Measurements from ENCODE around the gene FCHO2. TPM values are rescaled to one million over a fixed set of nuclear protein-coding genes. Genes with fewer than 3 reads are reported as not detected.

The FCHO2 gene
- total and polyA plus RNA-seq, 2 of the 4 experiments (the other 2 are of a cell fraction) = 6.1 to 23.5 TPM

DNA sequence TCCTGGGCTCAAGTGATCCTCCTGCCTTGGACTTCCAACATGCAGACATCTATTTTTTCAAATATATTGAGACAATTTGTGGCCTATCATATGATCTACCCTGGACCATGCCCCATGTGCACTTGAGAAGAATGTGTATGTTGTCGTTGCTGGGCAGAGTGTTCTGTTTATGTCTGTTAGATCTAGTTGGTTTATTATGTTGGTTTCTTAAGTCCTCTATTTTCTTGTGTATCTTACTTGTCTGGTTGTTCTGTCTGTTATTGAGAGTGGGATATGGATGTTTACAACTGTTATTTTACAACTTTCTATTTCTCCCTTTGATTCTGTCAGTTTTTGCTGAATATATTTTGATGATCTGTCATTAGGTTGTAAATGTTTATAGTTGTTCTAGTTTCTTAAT, 154.3 kb downstream of the FCHO2 start:
- Histone ChIP-seq H3K4me3 (ENCODE audit: insufficient read depth, low read depth, low read length) (no peak overlapping the region), H2AK5ac (ENCODE audit: low read depth, low read length) (no peak overlapping the region), H3K14ac (replicated peaks; ENCODE audit: low read depth, low read length) (no peak overlapping the region), H4K91ac (ENCODE audit: insufficient read depth, low read depth, low read length) (no peak overlapping the region), H3K79me1 (ENCODE audit: low read depth in 1 of 2, low read length in 2 of 2) (no peaks in the 10 kb centered on the region), H3K9me1 (ENCODE audit: insufficient read depth, low read length) (peaks cover 9% of the 10 kb centered on the region), H4K20me1 (ENCODE audit: insufficient read depth, low read length) (peaks cover 6% of the 10 kb centered on the region; the same call in 1 of the 2 replicates), H3K9me3 (ENCODE audit: control insufficient read depth, insufficient read depth, low read length) (0 out of 2 replicates have a peak, but pooled peaks cover 2% of the 10 kb centered on the region), H2BK120ac (ENCODE audit: low read depth, low read length) (no peak overlapping the region), H4K8ac (ENCODE audit: low read depth in 2 of 2, low read length in 2 of 2) (no peak overlapping the region), H2BK15ac (ENCODE audit: low read depth, low read length) (no peak overlapping the region), H2BK5ac (ENCODE audit: low read depth, low read length, poor library complexity, severe bottlenecking) (no peak overlapping the region), H4K5ac (ENCODE audit: low read depth, low read length) (no peak overlapping the region), H2AK9ac (replicated peaks; ENCODE audit: low read depth, low read length, poor library complexity) (no peak overlapping the region), H3K36me3 (ENCODE audit: control insufficient read depth, insufficient read depth, low read length) (no peaks in the 10 kb centered on the region), H3K27me3 (ENCODE audit: control insufficient read depth, insufficient read depth, low read length) (0 out of 2 replicates have a peak, but pooled peaks cover 1% of the 10 kb centered on the region), H2BK20ac (ENCODE audit: low read depth, low read length) (no peak overlapping the region), H3K23ac (ENCODE audit: low read depth, low read length) (no peak overlapping the region), H3K18ac (ENCODE audit: low read depth, low read length) (no peak overlapping the region), H3K4ac (ENCODE audit: low read depth, low read length) (no peak overlapping the region), H3K4me1 (ENCODE audit: control insufficient read depth, insufficient read depth, low read length) (peaks cover 6% of the 10 kb centered on the region), H3K56ac (ENCODE audit: extremely low read depth, insufficient read depth, low read length) (no peak overlapping the region), H2AFZ (replicated peaks; ENCODE audit: low read length, poor library complexity) (no peak overlapping the region), H3K27ac (ENCODE audit: insufficient read depth, low read length) (no peak overlapping the region), H3K4me2 (ENCODE audit: low read depth, low read length) (no peak overlapping the region), H3K9ac (ENCODE audit: low read depth, low read length) (no peak overlapping the region)
- intact Hi-C loops (cut with micrococcal nuclease) = no loop called here
- in situ Hi-C loops (cut with MboI; ENCODE audit: low sequenced_read_pairs) = no loop called here
- ChIA-PET POLR2A (ENCODE audit: unreplicated experiment) (no interaction called here), CTCF (interaction anchor here (1.2 kb wide), 1 partner anchor 91 kb away, joined by 3 read pairs; no protein-coding TSS in a partner anchor)
- no peak for ATAC-seq (ENCODE audit: low read depth)
- DNase-seq = no peak
- no TSS peak for BruUV-seq (replicated peaks)
- dilution Hi-C loops (cut with HindIII; ENCODE audit: low sequenced_read_pairs, unreplicated experiment) = no loop called here
- WGBS, 2 experiments (ENCODE audit: extremely low coverage in 2 of 2, insufficient read length in 1 of 2) = no CpG with 5 or more reads among the region's 1 CpG
- no peak for TF ChIP-seq MAFK (IDR thresholded peaks at IDR 0.05; ENCODE audit: low read depth, low read length)
- no peak for TF ChIP-seq RAD21 (IDR thresholded peaks at IDR 0.05; ENCODE audit: low read length)
- no peak for TF ChIP-seq CEBPB (IDR thresholded peaks at IDR 0.05; ENCODE audit: low read depth, low read length)
- TF ChIP-seq, protein P1, sequence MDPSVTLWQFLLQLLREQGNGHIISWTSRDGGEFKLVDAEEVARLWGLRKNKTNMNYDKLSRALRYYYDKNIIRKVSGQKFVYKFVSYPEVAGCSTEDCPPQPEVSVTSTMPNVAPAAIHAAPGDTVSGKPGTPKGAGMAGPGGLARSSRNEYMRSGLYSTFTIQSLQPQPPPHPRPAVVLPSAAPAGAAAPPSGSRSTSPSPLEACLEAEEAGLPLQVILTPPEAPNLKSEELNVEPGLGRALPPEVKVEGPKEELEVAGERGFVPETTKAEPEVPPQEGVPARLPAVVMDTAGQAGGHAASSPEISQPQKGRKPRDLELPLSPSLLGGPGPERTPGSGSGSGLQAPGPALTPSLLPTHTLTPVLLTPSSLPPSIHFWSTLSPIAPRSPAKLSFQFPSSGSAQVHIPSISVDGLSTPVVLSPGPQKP (IDR thresholded peaks at IDR 0.05; ENCODE audit: borderline replicate concordance, low read depth, low read length) = no peak
- no peak for TF ChIP-seq FOS (IDR thresholded peaks at IDR 0.05; ENCODE audit: low read depth, low read length)
- TF ChIP-seq RFX5 (IDR thresholded peaks at IDR 0.05; ENCODE audit: low read depth, low read length) = no peak
- TF ChIP-seq SMC3 (IDR thresholded peaks at IDR 0.05; ENCODE audit: low read depth, low read length) = no peak
- no peak for TF ChIP-seq NFE2L2 (IDR thresholded peaks at IDR 0.05; ENCODE audit: low read depth, low read length)
- no peak for TF ChIP-seq BHLHE40 (IDR thresholded peaks at IDR 0.05; ENCODE audit: low read depth, low read length)
- TF ChIP-seq, protein P2, sequence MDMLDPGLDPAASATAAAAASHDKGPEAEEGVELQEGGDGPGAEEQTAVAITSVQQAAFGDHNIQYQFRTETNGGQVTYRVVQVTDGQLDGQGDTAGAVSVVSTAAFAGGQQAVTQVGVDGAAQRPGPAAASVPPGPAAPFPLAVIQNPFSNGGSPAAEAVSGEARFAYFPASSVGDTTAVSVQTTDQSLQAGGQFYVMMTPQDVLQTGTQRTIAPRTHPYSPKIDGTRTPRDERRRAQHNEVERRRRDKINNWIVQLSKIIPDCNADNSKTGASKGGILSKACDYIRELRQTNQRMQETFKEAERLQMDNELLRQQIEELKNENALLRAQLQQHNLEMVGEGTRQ (IDR thresholded peaks at IDR 0.05; ENCODE audit: low read depth, low read length) = no peak
- TF ChIP-seq MXI1 (IDR thresholded peaks at IDR 0.05; ENCODE audit: borderline replicate concordance, low read depth, low read length) = no peak
- no peak for TF ChIP-seq POLR2A (IDR thresholded peaks at IDR 0.05; ENCODE audit: low read depth, low read length)
- TF ChIP-seq MAZ (IDR thresholded peaks at IDR 0.05; ENCODE audit: borderline replicate concordance, low read depth, low read length) = no peak
- no peak for TF ChIP-seq RCOR1 (IDR thresholded peaks at IDR 0.05; ENCODE audit: insufficient replicate concordance, low read length)
- TF ChIP-seq, protein P3, sequence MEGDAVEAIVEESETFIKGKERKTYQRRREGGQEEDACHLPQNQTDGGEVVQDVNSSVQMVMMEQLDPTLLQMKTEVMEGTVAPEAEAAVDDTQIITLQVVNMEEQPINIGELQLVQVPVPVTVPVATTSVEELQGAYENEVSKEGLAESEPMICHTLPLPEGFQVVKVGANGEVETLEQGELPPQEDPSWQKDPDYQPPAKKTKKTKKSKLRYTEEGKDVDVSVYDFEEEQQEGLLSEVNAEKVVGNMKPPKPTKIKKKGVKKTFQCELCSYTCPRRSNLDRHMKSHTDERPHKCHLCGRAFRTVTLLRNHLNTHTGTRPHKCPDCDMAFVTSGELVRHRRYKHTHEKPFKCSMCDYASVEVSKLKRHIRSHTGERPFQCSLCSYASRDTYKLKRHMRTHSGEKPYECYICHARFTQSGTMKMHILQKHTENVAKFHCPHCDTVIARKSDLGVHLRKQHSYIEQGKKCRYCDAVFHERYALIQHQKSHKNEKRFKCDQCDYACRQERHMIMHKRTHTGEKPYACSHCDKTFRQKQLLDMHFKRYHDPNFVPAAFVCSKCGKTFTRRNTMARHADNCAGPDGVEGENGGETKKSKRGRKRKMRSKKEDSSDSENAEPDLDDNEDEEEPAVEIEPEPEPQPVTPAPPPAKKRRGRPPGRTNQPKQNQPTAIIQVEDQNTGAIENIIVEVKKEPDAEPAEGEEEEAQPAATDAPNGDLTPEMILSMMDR (conservative IDR thresholded peaks at IDR 0.05; ENCODE audit: low read depth, low read length) = no peak
- no peak for TF ChIP-seq CHD1 (IDR thresholded peaks at IDR 0.05; ENCODE audit: low read depth, low read length)

Measured in IMR-90 (cell line).